Right atrium auricular region (tissue), 2 donors: ENCODE measurements around the gene VTI1B. TPM values are rescaled to one million over a fixed set of nuclear protein-coding genes. Genes with fewer than 3 reads are reported as not detected.
"Not testable (repeated sequence)": the region's sequence is repeated elsewhere in the genome, so short reads cannot be mapped to it uniquely, and the experiment has no call there.

Source experiments
- DNase-seq: peaks from one replicate; pipeline ENCODE4 v3.0.0-alpha.2; 2019; ENCODE audit warnings: low spot score
- H3K27ac ChIP-seq, 2 donors: fragments of 200-600 bp; sonication (generic); 1 replicate in 1 of 2; 2 replicates in 1 of 2; pipeline ENCODE4 v1.5.1; 2016 to 2019
- H3K27me3 ChIP-seq, 2 donors: fragments of 200-600 bp; sonication (generic); one replicate each; pipeline versions ENCODE4 v1.5.1 to v1.6.0; 2017 to 2019
- H3K36me3 ChIP-seq: fragments of 200-600 bp; sonication (generic); one replicate; pipeline ENCODE4 v1.5.1; 2016
- H3K4me1 ChIP-seq, 2 donors: fragments of 200-600 bp; sonication (generic); one replicate each; pipeline versions ENCODE4 v1.5.1 to v1.6.0; 2017 to 2019
- H3K4me3 ChIP-seq, 2 donors: fragments of 200-600 bp; sonication (generic); 1 replicate in 1 of 2; 2 replicates in 1 of 2; pipeline ENCODE4 v1.5.1; 2017 to 2019; ENCODE audit warnings: mild to moderate bottlenecking in 1 of 2, moderate library complexity in 1 of 2
- H3K9me3 ChIP-seq, 2 donors: fragments of 200-600 bp; sonication (generic); one replicate each; pipeline ENCODE4 v1.5.1; 2019
- CTCF ChIP-seq, 2 donors: fragments of 200-600 bp; sonication (generic); IDR thresholded peaks; one replicate each; pipeline ENCODE4 v1.5.1; 2019; ENCODE audit warnings: antibody characterized with exemption in 2 of 2
- total RNA-seq, 2 donors: library from RNA; depleted of rRNA; stranded (reverse); fragments of >200 nt; gene quantifications; one replicate each; pipeline ENCODE4 v1.1.0, GENCODE V29; 2016

The VTI1B gene
- total RNA-seq, 2 donors from 2014 or later = 59.7 to 61.0 TPM

GRCh38 chr14:67636361-67636919 lies 38.0 kb downstream of the VTI1B start:
- H3K36me3 ChIP-seq = no peaks in the 10 kb centered on the region
- no peak overlapping the region for H3K27ac ChIP-seq
- H3K4me3 ChIP-seq = no peak overlapping the region
- H3K27me3 ChIP-seq = no peaks in the 10 kb centered on the region
- no peak for TF ChIP-seq CTCF (IDR thresholded peaks at IDR 0.05)
- no peaks in the 10 kb centered on the region for H3K9me3 ChIP-seq
- no peak for DNase-seq
- no peaks in the 10 kb centered on the region for H3K4me1 ChIP-seq

- no peaks in the 10 kb centered on the region for H3K36me3 ChIP-seq
- no peak for TF ChIP-seq CTCF (IDR thresholded peaks at IDR 0.05)
- H3K9me3 ChIP-seq = no peaks in the 10 kb centered on the region
- no peak for DNase-seq
- H3K27me3 ChIP-seq = no peaks in the 10 kb centered on the region
- no peak overlapping the region for H3K4me3 ChIP-seq
- H3K4me1 ChIP-seq = no peaks in the 10 kb centered on the region
- no peak overlapping the region for H3K27ac ChIP-seq
Observed at GRCh38 chr14:67633451-67634147, 40.8 kb downstream of the VTI1B start.

- H3K36me3 ChIP-seq = no peaks in the 10 kb centered on the region
- H3K4me3 ChIP-seq = no peak overlapping the region
- DNase-seq = no peak
- no peaks in the 10 kb centered on the region for H3K4me1 ChIP-seq
- no peaks in the 10 kb centered on the region for H3K27me3 ChIP-seq
- no peak overlapping the region for H3K27ac ChIP-seq
- TF ChIP-seq CTCF (IDR thresholded peaks at IDR 0.05) = no peak
- no peaks in the 10 kb centered on the region for H3K9me3 ChIP-seq
Observed at GRCh38 chr14:67630938-67631337, 43.5 kb downstream of the VTI1B start.

- H3K36me3 ChIP-seq = no peaks in the 10 kb centered on the region
- no peak for DNase-seq
- TF ChIP-seq CTCF (IDR thresholded peaks at IDR 0.05) = no peak
- H3K4me1 ChIP-seq = no peaks in the 10 kb centered on the region
- H3K9me3 ChIP-seq = no peaks in the 10 kb centered on the region
- no peak overlapping the region for H3K4me3 ChIP-seq
- no peak overlapping the region for H3K27ac ChIP-seq
- no peaks in the 10 kb centered on the region for H3K27me3 ChIP-seq
Observed at GRCh38 chr14:67630186-67630585, 44.2 kb downstream of the VTI1B start.

- DNase-seq = no peak
- no peak overlapping the region for H3K27ac ChIP-seq
- H3K27me3 ChIP-seq = no peaks in the 10 kb centered on the region
- no peak overlapping the region for H3K4me3 ChIP-seq
- no peaks in the 10 kb centered on the region for H3K4me1 ChIP-seq
- no peaks in the 10 kb centered on the region for H3K36me3 ChIP-seq
- H3K9me3 ChIP-seq = no peaks in the 10 kb centered on the region
- no peak for TF ChIP-seq CTCF (IDR thresholded peaks at IDR 0.05)
Observed at GRCh38 chr14:67627519-67627918, 46.9 kb downstream of the VTI1B start.

- not testable (repeated sequence) for H3K36me3 ChIP-seq, DNase-seq, H3K27ac ChIP-seq, H3K4me1 ChIP-seq, H3K9me3 ChIP-seq, H3K4me3 ChIP-seq, H3K27me3 ChIP-seq
Observed at GRCh38 chr14:67626131-67626530, 48.3 kb downstream of the VTI1B start.
